ENCODE data around the gene NOL9. TPM values are rescaled to one million over a fixed set of nuclear protein-coding genes. Genes with fewer than 3 reads are reported as not detected.

Gene NOL9
- total RNA-seq, 2 experiments from 2014 or later, result 52.3 to 54.1 TPM

- no peaks in the 10 kb centered on the region for H3K36me3 Mint-ChIP-seq (ENCODE audit: low read depth)
- DNase-seq (no peak), ATAC-seq (ENCODE audit: poor library complexity) (no peak)
- POLR2A ChIA-PET, result no interaction called here
- no peak overlapping the region for H3K27ac ChIP-seq (ENCODE audit: low read depth in 1 of 2, low read length in 2 of 2)
- intact Hi-C loops (cut with DNase I, micrococcal nuclease), result no loop called here
- H3K4me3 Mint-ChIP-seq, result no peak overlapping the region
- no peaks in the 10 kb centered on the region for H3K27me3 Mint-ChIP-seq
- no peaks in the 10 kb centered on the region for H3K36me3 ChIP-seq (ENCODE audit: insufficient read depth, low read length)
- no peaks in the 10 kb centered on the region for H3K4me1 Mint-ChIP-seq (ENCODE audit: low read depth)
- H3K4me3 ChIP-seq (ENCODE audit: low read length), result no peak overlapping the region
- H3K27me3 ChIP-seq (ENCODE audit: control insufficient read depth in 1 of 2, insufficient read depth in 2 of 2, low read length in 2 of 2), result peaks cover 0 to 2% of the 10 kb centered on the region in 2 experiments
- TF ChIP-seq CTCF (IDR thresholded peaks at IDR 0.05), result no peak
- no peaks in the 10 kb centered on the region for H3K9me3 Mint-ChIP-seq
- peaks cover 0 to 7% of the 10 kb centered on the region in 2 experiments for H3K9me3 ChIP-seq (ENCODE audit: control insufficient read depth in 1 of 2, insufficient read depth in 1 of 2, low read length in 2 of 2)
- CTCF ChIA-PET, result no interaction called here
- H3K4me1 ChIP-seq (ENCODE audit: insufficient read depth, low read length), result no peaks in the 10 kb centered on the region
- H3K27ac Mint-ChIP-seq, result no peak overlapping the region
Measured at GRCh38 chr1:6512908-6513280, 41.4 kb downstream of the NOL9 start.

GRCh38 chr1:6512245-6512907 is 41.9 kb downstream of the NOL9 start:
- CTCF ChIA-PET, result no interaction called here
- H3K4me3 ChIP-seq (ENCODE audit: low read length), result no peak overlapping the region
- TF ChIP-seq CTCF (IDR thresholded peaks at IDR 0.05), result no peak
- H3K36me3 ChIP-seq (ENCODE audit: insufficient read depth, low read length), result no peaks in the 10 kb centered on the region
- DNase-seq (no peak), ATAC-seq (ENCODE audit: poor library complexity) (no peak)
- Mint-ChIP-seq H3K27ac (no peak overlapping the region), H3K9me3 (no peaks in the 10 kb centered on the region), H3K4me3 (no peak overlapping the region), H3K27me3 (no peaks in the 10 kb centered on the region), H3K36me3 (ENCODE audit: low read depth) (no peaks in the 10 kb centered on the region), H3K4me1 (ENCODE audit: low read depth) (no peaks in the 10 kb centered on the region)
- peaks cover 0 to 2% of the 10 kb centered on the region in 2 experiments for H3K27me3 ChIP-seq (ENCODE audit: control insufficient read depth in 1 of 2, insufficient read depth in 2 of 2, low read length in 2 of 2)
- peaks cover 0 to 7% of the 10 kb centered on the region in 2 experiments for H3K9me3 ChIP-seq (ENCODE audit: control insufficient read depth in 1 of 2, insufficient read depth in 1 of 2, low read length in 2 of 2)
- intact Hi-C loops (cut with DNase I, micrococcal nuclease), result no loop called here
- POLR2A ChIA-PET, result no interaction called here
- H3K4me1 ChIP-seq (ENCODE audit: insufficient read depth, low read length), result no peaks in the 10 kb centered on the region
- no peak overlapping the region for H3K27ac ChIP-seq (ENCODE audit: low read depth in 1 of 2, low read length in 2 of 2)

- TF ChIP-seq CTCF (IDR thresholded peaks at IDR 0.05), result no peak
- Mint-ChIP-seq H3K4me3 (no peak overlapping the region), H3K9me3 (no peaks in the 10 kb centered on the region), H3K27ac (no peak overlapping the region), H3K4me1 (ENCODE audit: low read depth) (no peaks in the 10 kb centered on the region), H3K27me3 (no peaks in the 10 kb centered on the region), H3K36me3 (ENCODE audit: low read depth) (no peaks in the 10 kb centered on the region)
- ATAC-seq (ENCODE audit: poor library complexity) (no peak), DNase-seq (no peak)
- Histone ChIP-seq H3K27me3 (ENCODE audit: control insufficient read depth in 1 of 2, insufficient read depth in 2 of 2, low read length in 2 of 2) (peaks cover 2 to 4% of the 10 kb centered on the region in 2 experiments), H3K4me3 (ENCODE audit: low read length) (no peak overlapping the region), H3K36me3 (ENCODE audit: insufficient read depth, low read length) (no peaks in the 10 kb centered on the region), H3K27ac (ENCODE audit: low read depth in 1 of 2, low read length in 2 of 2) (no peak overlapping the region), H3K4me1 (ENCODE audit: insufficient read depth, low read length) (no peaks in the 10 kb centered on the region), H3K9me3 (ENCODE audit: control insufficient read depth in 1 of 2, insufficient read depth in 1 of 2, low read length in 2 of 2) (peaks cover 0 to 7% of the 10 kb centered on the region in 2 experiments)
- ChIA-PET POLR2A (no interaction called here), CTCF (no interaction called here)
- intact Hi-C loops (cut with DNase I, micrococcal nuclease), result no loop called here
Measured at GRCh38 chr1:6511561-6512244, 42.6 kb downstream of the NOL9 start.
